SK-N-SH (cell line): Measurements from ENCODE around the gene PALS1.

Experiments used
- CTCF ChIP-seq: fragments of 200-600 bp; sonication (generic); IDR thresholded peaks from 2 replicates; pipeline ENCODE4 v1.6.1; 2017; ENCODE audit warnings: antibody characterized with exemption, mild to moderate bottlenecking, moderate library complexity
- EP300 ChIP-seq, 2 experiments: IDR thresholded peaks; 2 replicates each; pipeline versions ENCODE4 v1.4.0 to v1.6.1; 2012; ENCODE audit warnings: borderline replicate concordance in 1 of 2, low read depth in 1 of 2, low read length in 1 of 2
- EZH2phosphoT487 ChIP-seq: fragments of 200-600 bp; sonication (generic); IDR thresholded peaks from 2 replicates; pipeline ENCODE4 v1.6.1; 2017; ENCODE audit warnings: low read depth, mixed run types, mild to moderate bottlenecking, antibody characterized with exemption, moderate library complexity, borderline replicate concordance
- JUND ChIP-seq: IDR thresholded peaks from 2 replicates; pipeline ENCODE4 v1.4.0; 2012
- NRF1 ChIP-seq: IDR thresholded peaks from 2 replicates; pipeline ENCODE4 v1.6.1; 2012; ENCODE audit warnings: low read depth, mild to moderate bottlenecking, low read length
- POLR2AphosphoS5 ChIP-seq: IDR thresholded peaks from 2 replicates; pipeline ENCODE4 v1.6.1; 2012; ENCODE audit warnings: low read depth, low read length
- TEAD4 ChIP-seq: IDR thresholded peaks from 2 replicates; pipeline ENCODE4 v1.4.0; 2012; ENCODE audit warnings: mild to moderate bottlenecking, borderline replicate concordance; ENCODE audit not compliant: insufficient read depth

- TF ChIP-seq TEAD4 (no peak), CTCF (no peak), JUND (no peak), POLR2AphosphoS5 (no peak), EZH2phosphoT487 (no peak), EP300 (IDR thresholded peaks at IDR 0.05; ENCODE audit: borderline replicate concordance in 1 of 2, low read depth in 1 of 2, low read length in 1 of 2) (no peak), NRF1 (no peak)
Observed at GRCh38 chr14:67237591-67237990, 3.6 kb upstream of the PALS1 start.
